HEK293 (cell line): Measurements from ENCODE around the gene PINLYP.

Experiments
- EGR2 ChIP-seq: fragments of 450-650 bp; formaldehyde crosslinking; IDR thresholded peaks from 2 replicates; pipeline ENCODE4 v1.5.1; 2016; ENCODE audit warnings: low read depth, missing biosample characterization, missing genetic modification characterization
- GLIS1 ChIP-seq: fragments of 450-650 bp; formaldehyde crosslinking; IDR thresholded peaks from 2 replicates; pipeline ENCODE4 v1.5.1; 2016; ENCODE audit warnings: missing biosample characterization, missing genetic modification characterization
- HOXC10 ChIP-seq: sonication (generic); formaldehyde crosslinking; IDR thresholded peaks from 2 replicates; pipeline ENCODE4 v1.8.1; 2023; ENCODE audit warnings: mild to moderate bottlenecking, missing genetic modification reagents
- HOXD13 ChIP-seq: sonication (generic); formaldehyde crosslinking; IDR thresholded peaks from 2 replicates; pipeline ENCODE4 v1.8.0; 2022; ENCODE audit warnings: missing genetic modification reagents, borderline replicate concordance
- MEIS1 ChIP-seq: sonication (generic); formaldehyde crosslinking; IDR thresholded peaks from 2 replicates; pipeline ENCODE4 v1.8.1; 2022; ENCODE audit warnings: missing genetic modification reagents, mild to moderate bottlenecking, borderline replicate concordance
- MYNN ChIP-seq: fragments of 450-650 bp; formaldehyde crosslinking; IDR thresholded peaks from 2 replicates; pipeline ENCODE4 v1.5.1; 2016; ENCODE audit warnings: missing biosample characterization, missing genetic modification characterization, borderline replicate concordance
- SP2 ChIP-seq: fragments of 450-650 bp; formaldehyde crosslinking; IDR thresholded peaks from 2 replicates; pipeline ENCODE4 v1.5.1; 2016; ENCODE audit warnings: missing biosample characterization, missing genetic modification characterization
- TRIM28 ChIP-seq: IDR thresholded peaks from 2 replicates; pipeline ENCODE4 v1.6.1; 2011; ENCODE audit warnings: low read length, control low read depth, borderline replicate concordance
- ZBTB21 ChIP-seq: fragments of 450-650 bp; formaldehyde crosslinking; IDR thresholded peaks from 2 replicates; pipeline ENCODE4 v1.5.1; 2017; ENCODE audit warnings: missing biosample characterization, missing genetic modification characterization
- ZFHX2 ChIP-seq: fragments of 450-650 bp; formaldehyde crosslinking; conservative IDR thresholded peaks from 2 replicates; pipeline ENCODE4 v1.5.1; 2016; ENCODE audit warnings: missing biosample characterization, missing genetic modification characterization
- ZFP41 ChIP-seq: fragments of 450-650 bp; formaldehyde crosslinking; IDR thresholded peaks from 2 replicates; pipeline ENCODE4 v1.5.1; 2016; ENCODE audit warnings: missing biosample characterization, missing genetic modification characterization, borderline replicate concordance
- ZNF146 ChIP-seq: fragments of 450-650 bp; formaldehyde crosslinking; IDR thresholded peaks from 2 replicates; pipeline ENCODE4 v1.5.1; 2016; ENCODE audit warnings: missing biosample characterization, missing genetic modification characterization
- ZNF174 ChIP-seq: fragments of 450-650 bp; formaldehyde crosslinking; IDR thresholded peaks from 2 replicates; pipeline ENCODE4 v1.5.0; 2017; ENCODE audit warnings: missing biosample characterization, mild to moderate bottlenecking, missing genetic modification characterization
- ZNF211 ChIP-seq: fragments of 450-650 bp; formaldehyde crosslinking; IDR thresholded peaks from 2 replicates; pipeline ENCODE4 v1.5.1; 2016; ENCODE audit warnings: low read depth, missing biosample characterization, missing genetic modification characterization
- ZNF214 ChIP-seq: fragments of 450-650 bp; formaldehyde crosslinking; IDR thresholded peaks from 2 replicates; pipeline ENCODE4 v1.5.1; 2017; ENCODE audit warnings: missing biosample characterization, mild to moderate bottlenecking, missing genetic modification characterization, borderline replicate concordance
- ZNF248 ChIP-seq: fragments of 450-650 bp; formaldehyde crosslinking; IDR thresholded peaks from 2 replicates; pipeline ENCODE4 v1.5.1; 2017; ENCODE audit warnings: missing biosample characterization, missing genetic modification characterization
- ZNF335 ChIP-seq: fragments of 450-650 bp; formaldehyde crosslinking; conservative IDR thresholded peaks from 2 replicates; pipeline ENCODE4 v1.5.1; 2016; ENCODE audit warnings: missing biosample characterization, missing genetic modification characterization
- ZNF350 ChIP-seq: fragments of 450-650 bp; formaldehyde crosslinking; IDR thresholded peaks from 2 replicates; pipeline ENCODE4 v1.5.0; 2017; ENCODE audit warnings: missing biosample characterization, mild to moderate bottlenecking, missing genetic modification characterization
- ZNF391 ChIP-seq: fragments of 450-650 bp; formaldehyde crosslinking; IDR thresholded peaks from 2 replicates; pipeline ENCODE4 v1.5.1; 2016; ENCODE audit warnings: low read depth, missing biosample characterization, missing genetic modification characterization, borderline replicate concordance
- ZNF394 ChIP-seq: fragments of 450-650 bp; formaldehyde crosslinking; IDR thresholded peaks from 2 replicates; pipeline ENCODE4 v1.5.1; 2016; ENCODE audit warnings: missing biosample characterization, missing genetic modification characterization, mild to moderate bottlenecking, moderate library complexity, borderline replicate concordance
- ZNF416 ChIP-seq: fragments of 450-650 bp; formaldehyde crosslinking; IDR thresholded peaks from 2 replicates; pipeline ENCODE4 v1.5.1; 2016; ENCODE audit warnings: missing biosample characterization, missing genetic modification characterization
- ZNF610 ChIP-seq: fragments of 450-650 bp; formaldehyde crosslinking; IDR thresholded peaks from 2 replicates; pipeline ENCODE4 v1.5.1; 2016; ENCODE audit warnings: missing biosample characterization, missing genetic modification characterization, borderline replicate concordance
- ZNF660 ChIP-seq: fragments of 450-650 bp; IDR thresholded peaks from 2 replicates; pipeline ENCODE4 v1.5.1; 2018; ENCODE audit warnings: missing biosample characterization, mild to moderate bottlenecking, missing genetic modification characterization
- ZNF664 ChIP-seq: fragments of 450-650 bp; formaldehyde crosslinking; IDR thresholded peaks from 2 replicates; pipeline ENCODE4 v1.5.1; 2016; ENCODE audit warnings: missing biosample characterization, missing genetic modification characterization
- ZNF701 ChIP-seq: fragments of 450-650 bp; formaldehyde crosslinking; IDR thresholded peaks from 2 replicates; pipeline ENCODE4 v1.5.1; 2016; ENCODE audit warnings: missing biosample characterization, missing genetic modification characterization
- ZNF777 ChIP-seq: fragments of 450-650 bp; formaldehyde crosslinking; IDR thresholded peaks from 2 replicates; pipeline ENCODE4 v1.5.1; 2017; ENCODE audit warnings: missing biosample characterization, missing genetic modification characterization, borderline replicate concordance
- ZNF791 ChIP-seq: fragments of 450-650 bp; formaldehyde crosslinking; IDR thresholded peaks from 2 replicates; pipeline ENCODE4 v1.5.1; 2016; ENCODE audit warnings: missing biosample characterization, missing genetic modification characterization
- ZNF830 ChIP-seq: fragments of 450-650 bp; IDR thresholded peaks from 2 replicates; pipeline ENCODE4 v1.5.0; 2018; ENCODE audit warnings: missing biosample characterization, missing genetic modification characterization, low read depth, mild to moderate bottlenecking, moderate library complexity
- ZNF837 ChIP-seq: fragments of 450-650 bp; formaldehyde crosslinking; IDR thresholded peaks from 2 replicates; pipeline ENCODE4 v1.5.1; 2016; ENCODE audit warnings: missing biosample characterization, missing genetic modification characterization
- ZXDB ChIP-seq: fragments of 450-650 bp; formaldehyde crosslinking; IDR thresholded peaks from 2 replicates; pipeline ENCODE4 v1.5.1; 2016; ENCODE audit warnings: missing biosample characterization, missing genetic modification characterization
- TF ChIP-seq, protein P1 (sequence below): fragments of 450-650 bp; formaldehyde crosslinking; IDR thresholded peaks from 2 replicates; pipeline ENCODE4 v1.5.1; 2016; ENCODE audit warnings: missing biosample characterization, missing genetic modification characterization
- TF ChIP-seq, protein P2 (sequence below): fragments of 450-650 bp; formaldehyde crosslinking; IDR thresholded peaks from 2 replicates; pipeline ENCODE4 v1.5.1; 2016; ENCODE audit warnings: missing biosample characterization, missing genetic modification characterization, borderline replicate concordance
- TF ChIP-seq, protein P3 (sequence below): fragments of 450-650 bp; formaldehyde crosslinking; IDR thresholded peaks from 2 replicates; pipeline ENCODE4 v1.5.1; 2017; ENCODE audit warnings: missing biosample characterization, missing genetic modification characterization
- TF ChIP-seq, protein P4 (sequence below): fragments of 450-650 bp; formaldehyde crosslinking; IDR thresholded peaks from 2 replicates; pipeline ENCODE4 v1.5.1; 2016; ENCODE audit warnings: missing biosample characterization, missing genetic modification characterization

Gene PINLYP

DNA sequence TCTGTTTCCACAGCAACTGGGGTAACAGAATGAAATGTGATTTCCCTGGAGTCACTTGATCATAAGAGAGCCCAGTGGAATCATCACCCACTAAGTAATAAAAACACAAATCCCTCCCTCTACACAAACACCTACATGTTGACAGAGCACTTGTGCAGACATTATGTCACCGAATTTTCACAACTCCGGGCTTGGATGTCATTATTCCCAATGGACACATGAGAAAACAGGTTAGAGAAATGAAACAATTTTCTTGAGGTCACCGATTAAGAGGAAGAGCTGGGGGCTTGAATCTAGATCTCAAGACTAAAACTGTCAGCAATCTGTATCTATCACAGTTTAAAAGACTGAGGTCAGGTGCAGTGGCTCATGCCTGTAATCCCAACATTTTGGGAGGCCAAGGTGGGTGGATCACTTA, 3.4 kb upstream of the PINLYP start (continued):
- TF ChIP-seq EGR2 (tag by site-specific recombination) (peak; percentile 95), ZNF660 (tag by site-specific recombination) (0 out of 2 replicates have a peak, but pooled peaks have one; percentile 57), HOXC10 (CRISPR knock-in tag) (no peak), ZNF837 (no peak), ZNF610 (no peak), ZNF791 (no peak), MEIS1 (CRISPR knock-in tag) (no peak), ZBTB21 (tag by site-specific recombination) (peak; percentile 87), ZNF211 (tag by site-specific recombination) (no peak), ZNF391 (tag by site-specific recombination) (0 out of 2 replicates have a peak, but pooled peaks have one; percentile 67), GLIS1 (tag by site-specific recombination) (peak; percentile 76), ZNF248 (no peak), ZNF830 (tag by site-specific recombination) (no peak), ZNF416 (tag by site-specific recombination) (no peak), ZNF214 (tag by site-specific recombination) (no peak), ZNF777 (tag by site-specific recombination) (no peak), ZNF146 (tag by site-specific recombination) (no peak), TRIM28 (no peak), MYNN (tag by site-specific recombination) (no peak), ZFP41 (tag by site-specific recombination) (no peak), ZNF664 (tag by site-specific recombination) (peak; percentile 43; the same call in 1 of the 2 replicates), ZNF701 (no peak), ZNF174 (no peak), ZNF394 (tag by site-specific recombination) (peak; percentile 48), ZNF350 (tag by site-specific recombination) (no peak), ZNF335 (no peak), HOXD13 (CRISPR knock-in tag) (no peak), SP2 (tag by site-specific recombination) (peak; percentile 35), ZXDB (tag by site-specific recombination) (peak; percentile 50; the same call in 1 of the 2 replicates), ZFHX2 (tag by site-specific recombination) (peak; percentile 95)
- TF ChIP-seq, protein P1, sequence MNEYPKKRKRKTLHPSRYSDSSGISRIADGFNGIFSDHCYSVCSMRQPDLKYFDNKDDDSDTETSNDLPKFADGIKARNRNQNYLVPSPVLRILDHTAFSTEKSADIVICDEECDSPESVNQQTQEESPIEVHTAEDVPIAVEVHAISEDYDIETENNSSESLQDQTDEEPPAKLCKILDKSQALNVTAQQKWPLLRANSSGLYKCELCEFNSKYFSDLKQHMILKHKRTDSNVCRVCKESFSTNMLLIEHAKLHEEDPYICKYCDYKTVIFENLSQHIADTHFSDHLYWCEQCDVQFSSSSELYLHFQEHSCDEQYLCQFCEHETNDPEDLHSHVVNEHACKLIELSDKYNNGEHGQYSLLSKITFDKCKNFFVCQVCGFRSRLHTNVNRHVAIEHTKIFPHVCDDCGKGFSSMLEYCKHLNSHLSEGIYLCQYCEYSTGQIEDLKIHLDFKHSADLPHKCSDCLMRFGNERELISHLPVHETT (tag by site-specific recombination): peak; percentile 94
- TF ChIP-seq, protein P2, sequence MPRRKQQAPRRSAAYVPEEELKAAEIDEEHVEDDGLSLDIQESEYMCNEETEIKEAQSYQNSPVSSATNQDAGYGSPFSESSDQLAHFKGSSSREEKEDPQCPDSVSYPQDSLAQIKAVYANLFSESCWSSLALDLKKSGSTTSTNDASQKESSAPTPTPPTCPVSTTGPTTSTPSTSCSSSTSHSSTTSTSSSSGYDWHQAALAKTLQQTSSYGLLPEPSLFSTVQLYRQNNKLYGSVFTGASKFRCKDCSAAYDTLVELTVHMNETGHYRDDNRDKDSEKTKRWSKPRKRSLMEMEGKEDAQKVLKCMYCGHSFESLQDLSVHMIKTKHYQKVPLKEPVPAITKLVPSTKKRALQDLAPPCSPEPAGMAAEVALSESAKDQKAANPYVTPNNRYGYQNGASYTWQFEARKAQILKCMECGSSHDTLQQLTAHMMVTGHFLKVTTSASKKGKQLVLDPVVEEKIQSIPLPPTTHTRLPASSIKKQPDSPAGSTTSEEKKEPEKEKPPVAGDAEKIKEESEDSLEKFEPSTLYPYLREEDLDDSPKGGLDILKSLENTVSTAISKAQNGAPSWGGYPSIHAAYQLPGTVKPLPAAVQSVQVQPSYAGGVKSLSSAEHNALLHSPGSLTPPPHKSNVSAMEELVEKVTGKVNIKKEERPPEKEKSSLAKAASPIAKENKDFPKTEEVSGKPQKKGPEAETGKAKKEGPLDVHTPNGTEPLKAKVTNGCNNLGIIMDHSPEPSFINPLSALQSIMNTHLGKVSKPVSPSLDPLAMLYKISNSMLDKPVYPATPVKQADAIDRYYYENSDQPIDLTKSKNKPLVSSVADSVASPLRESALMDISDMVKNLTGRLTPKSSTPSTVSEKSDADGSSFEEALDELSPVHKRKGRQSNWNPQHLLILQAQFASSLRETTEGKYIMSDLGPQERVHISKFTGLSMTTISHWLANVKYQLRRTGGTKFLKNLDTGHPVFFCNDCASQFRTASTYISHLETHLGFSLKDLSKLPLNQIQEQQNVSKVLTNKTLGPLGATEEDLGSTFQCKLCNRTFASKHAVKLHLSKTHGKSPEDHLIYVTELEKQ: peak; percentile 93
- TF ChIP-seq, protein P3, sequence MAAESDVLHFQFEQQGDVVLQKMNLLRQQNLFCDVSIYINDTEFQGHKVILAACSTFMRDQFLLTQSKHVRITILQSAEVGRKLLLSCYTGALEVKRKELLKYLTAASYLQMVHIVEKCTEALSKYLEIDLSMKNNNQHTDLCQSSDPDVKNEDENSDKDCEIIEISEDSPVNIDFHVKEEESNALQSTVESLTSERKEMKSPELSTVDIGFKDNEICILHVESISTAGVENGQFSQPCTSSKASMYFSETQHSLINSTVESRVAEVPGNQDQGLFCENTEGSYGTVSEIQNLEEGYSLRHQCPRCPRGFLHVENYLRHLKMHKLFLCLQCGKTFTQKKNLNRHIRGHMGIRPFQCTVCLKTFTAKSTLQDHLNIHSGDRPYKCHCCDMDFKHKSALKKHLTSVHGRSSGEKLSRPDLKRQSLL (tag by site-specific recombination): no peak
- TF ChIP-seq, protein P4, sequence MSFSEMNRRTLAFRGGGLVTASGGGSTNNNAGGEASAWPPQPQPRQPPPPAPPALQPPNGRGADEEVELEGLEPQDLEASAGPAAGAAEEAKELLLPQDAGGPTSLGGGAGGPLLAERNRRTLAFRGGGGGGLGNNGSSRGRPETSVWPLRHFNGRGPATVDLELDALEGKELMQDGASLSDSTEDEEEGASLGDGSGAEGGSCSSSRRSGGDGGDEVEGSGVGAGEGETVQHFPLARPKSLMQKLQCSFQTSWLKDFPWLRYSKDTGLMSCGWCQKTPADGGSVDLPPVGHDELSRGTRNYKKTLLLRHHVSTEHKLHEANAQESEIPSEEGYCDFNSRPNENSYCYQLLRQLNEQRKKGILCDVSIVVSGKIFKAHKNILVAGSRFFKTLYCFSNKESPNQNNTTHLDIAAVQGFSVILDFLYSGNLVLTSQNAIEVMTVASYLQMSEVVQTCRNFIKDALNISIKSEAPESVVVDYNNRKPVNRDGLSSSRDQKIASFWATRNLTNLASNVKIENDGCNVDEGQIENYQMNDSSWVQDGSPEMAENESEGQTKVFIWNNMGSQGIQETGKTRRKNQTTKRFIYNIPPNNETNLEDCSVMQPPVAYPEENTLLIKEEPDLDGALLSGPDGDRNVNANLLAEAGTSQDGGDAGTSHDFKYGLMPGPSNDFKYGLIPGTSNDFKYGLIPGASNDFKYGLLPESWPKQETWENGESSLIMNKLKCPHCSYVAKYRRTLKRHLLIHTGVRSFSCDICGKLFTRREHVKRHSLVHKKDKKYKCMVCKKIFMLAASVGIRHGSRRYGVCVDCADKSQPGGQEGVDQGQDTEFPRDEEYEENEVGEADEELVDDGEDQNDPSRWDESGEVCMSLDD (tag by site-specific recombination): no peak
